ENCODE data around the gene PSPC1.

- no peak for TF ChIP-seq EZH2 (IDR thresholded peaks at IDR 0.05; ENCODE audit: insufficient read depth, low read length)
- no peak for TF ChIP-seq CTCF (IDR thresholded peaks at IDR 0.05; ENCODE audit: insufficient read depth, low read depth, low read length)
Observed at GRCh38 chr13:19695829-19696228, 86.9 kb downstream of the PSPC1 start.
